ENCODE data around the gene LRIT2.

DNA sequence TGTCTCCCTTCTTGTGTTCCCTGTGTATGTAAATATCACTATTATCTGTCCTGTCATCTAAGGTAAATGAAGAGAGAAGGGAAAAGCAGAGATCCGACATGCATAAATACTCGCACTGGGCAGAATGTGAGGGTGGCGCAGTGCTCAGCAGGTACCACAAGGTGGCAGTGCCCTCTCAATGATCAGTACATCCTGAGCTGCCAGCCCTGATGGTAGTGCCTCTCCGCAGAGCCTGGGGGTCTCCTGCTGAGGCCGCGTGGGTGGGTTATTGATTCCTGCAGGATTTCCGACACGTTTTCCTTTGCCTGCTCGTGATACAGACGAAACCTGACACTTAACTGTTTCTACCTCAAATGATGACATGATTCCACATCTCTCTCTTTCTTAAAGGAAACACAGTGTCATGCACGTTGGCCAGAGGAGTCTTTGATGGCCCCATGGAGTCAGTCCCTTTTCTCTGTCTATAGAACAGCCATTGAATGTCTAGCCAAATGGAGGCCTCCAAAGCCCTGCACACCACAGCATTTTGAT is 39.3 kb upstream of the LRIT2 start:
- TF ChIP-seq CTCF (IDR thresholded peaks at IDR 0.05), result peak; percentile 76 to 87 (median 78)
- no peak for TF ChIP-seq POLR2A (IDR thresholded peaks at IDR 0.05)

Data from uterus (tissue), 2 donors.